Activated naive CD8-positive, alpha-beta T cell treated with anti-CD3 and anti-CD28 coated beads, Interleukin-2, amount 50 U/mL, for 24 hours (primary cell): ENCODE data around the gene CSNK1G3.
"Not testable (repeated sequence)": the region's sequence is repeated elsewhere in the genome, so short reads cannot be mapped to it uniquely, and the experiment has no call there.

Experiments used
- ATAC-seq: fragments of 150-1000 bp; cut with Tn5 transposase; one replicate; pipeline ENCODE4 v1.10.0; 2021
- DNase-seq: peaks from one replicate; pipeline ENCODE4 v3.0.0; 2021
- H3K27ac Mint-ChIP-seq: one replicate; pipeline ENCODE4 v1.8.0; 2021; ENCODE audit warnings: mild to moderate bottlenecking, mixed read lengths
- H3K27me3 Mint-ChIP-seq: one replicate; pipeline ENCODE4 v1.8.0; 2021; ENCODE audit warnings: mixed read lengths
- H3K36me3 Mint-ChIP-seq: one replicate; pipeline ENCODE4 v1.8.0; 2021; ENCODE audit warnings: low read depth, mixed read lengths
- H3K4me1 Mint-ChIP-seq: one replicate; pipeline ENCODE4 v1.8.0; 2021; ENCODE audit warnings: mixed read lengths
- H3K4me3 Mint-ChIP-seq: one replicate; pipeline ENCODE4 v1.8.0; 2021; ENCODE audit warnings: mild to moderate bottlenecking, moderate library complexity, mixed read lengths
- H3K9me3 Mint-ChIP-seq: one replicate; pipeline ENCODE4 v1.8.0; 2021; ENCODE audit warnings: mixed read lengths

The CSNK1G3 gene

DNA sequence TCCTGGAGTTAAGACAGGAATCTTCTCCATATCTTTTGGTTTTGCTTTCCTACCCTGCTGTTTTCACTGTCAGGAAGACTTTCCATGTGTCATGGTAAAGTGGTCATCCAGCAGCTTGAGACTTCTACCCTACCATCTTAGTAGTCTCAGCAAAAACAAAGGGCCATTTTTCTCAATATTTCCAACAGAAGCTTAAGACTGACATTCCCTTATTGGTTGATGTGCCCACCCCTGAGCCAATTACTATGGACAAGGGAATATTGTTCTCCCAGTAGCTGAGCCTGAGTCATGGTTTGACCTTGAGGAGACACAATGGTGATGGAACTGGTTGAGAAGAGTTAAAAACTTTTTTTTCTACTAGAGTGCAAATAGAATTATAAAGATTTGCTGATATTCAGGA lies 105.6 kb downstream of the CSNK1G3 start:
- Mint-ChIP-seq H3K9me3 (no peaks in the 10 kb centered on the region), H3K27me3 (no peaks in the 10 kb centered on the region), H3K27ac (no peak overlapping the region), H3K4me1 (no peaks in the 10 kb centered on the region), H3K4me3 (no peak overlapping the region), H3K36me3 (peaks cover 13% of the 10 kb centered on the region)
- no peak for DNase-seq
- ATAC-seq, result no peak

DNA sequence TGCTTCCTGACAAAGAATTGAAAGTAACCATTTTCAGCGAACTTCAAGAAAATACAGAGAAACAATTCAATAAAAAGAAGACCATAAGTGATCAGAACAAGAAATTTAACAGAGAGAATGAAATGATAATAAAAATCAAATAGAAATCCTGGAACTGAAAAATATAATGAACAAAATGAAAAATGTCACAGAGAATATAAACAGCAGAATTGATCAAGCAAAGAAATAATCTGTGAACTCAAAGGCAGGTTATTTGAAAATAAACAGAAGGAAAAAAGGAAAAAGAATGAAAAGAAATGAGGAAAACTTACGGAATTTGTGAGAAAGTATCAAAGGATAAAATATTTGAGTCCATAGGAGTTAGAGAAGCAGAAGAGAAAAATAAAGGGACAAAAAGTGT lies 114.1 kb downstream of the CSNK1G3 start:
- H3K36me3 Mint-ChIP-seq, result peaks cover 8% of the 10 kb centered on the region
- ATAC-seq (no peak), DNase-seq (no peak)
- H3K9me3 Mint-ChIP-seq, result peaks cover 34% of the 10 kb centered on the region
- peaks cover 10% of the 10 kb centered on the region for H3K27me3 Mint-ChIP-seq
- H3K4me3 Mint-ChIP-seq, result no peak overlapping the region
- no peaks in the 10 kb centered on the region for H3K4me1 Mint-ChIP-seq
- no peak overlapping the region for H3K27ac Mint-ChIP-seq

DNA sequence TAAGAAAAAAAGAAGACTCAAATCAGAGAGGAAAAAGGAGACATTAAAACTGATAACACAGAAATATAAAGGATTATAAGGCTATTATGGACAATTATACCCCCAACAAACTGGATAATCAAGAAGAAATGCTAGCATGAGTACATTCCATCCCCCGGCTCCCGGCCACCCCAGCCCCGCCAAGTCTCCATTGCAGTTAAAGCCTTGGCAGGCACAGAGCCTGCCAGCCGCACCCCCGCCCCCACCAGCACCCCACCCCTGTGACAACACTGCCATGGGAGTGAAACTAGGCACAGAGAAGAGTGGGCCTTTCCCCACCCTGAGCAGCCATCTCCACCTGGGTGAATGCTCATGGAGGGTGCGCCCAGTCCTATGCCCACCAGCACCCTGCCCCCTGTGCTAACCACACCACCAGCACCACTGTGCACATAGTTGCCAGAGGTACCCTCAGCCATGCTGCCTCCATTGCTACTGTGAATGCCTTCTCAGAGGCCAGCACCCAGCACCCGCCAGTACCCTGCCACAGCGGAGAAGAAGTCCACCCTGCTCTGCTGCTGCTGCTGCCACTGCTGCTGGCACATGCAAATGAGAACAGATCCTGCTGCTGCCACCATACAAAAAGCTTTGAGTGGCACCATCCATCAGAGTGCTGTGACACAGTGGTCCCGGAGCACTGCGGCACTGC lies 117.0 kb downstream of the CSNK1G3 start:
- Mint-ChIP-seq H3K36me3 (peaks cover 8% of the 10 kb centered on the region), H3K27me3 (peaks cover 13% of the 10 kb centered on the region), H3K27ac (no peak overlapping the region), H3K4me1 (no peaks in the 10 kb centered on the region), H3K9me3 (peaks cover 36% of the 10 kb centered on the region), H3K4me3 (no peak overlapping the region)
- DNase-seq (no peak), ATAC-seq (no peak)

DNA sequence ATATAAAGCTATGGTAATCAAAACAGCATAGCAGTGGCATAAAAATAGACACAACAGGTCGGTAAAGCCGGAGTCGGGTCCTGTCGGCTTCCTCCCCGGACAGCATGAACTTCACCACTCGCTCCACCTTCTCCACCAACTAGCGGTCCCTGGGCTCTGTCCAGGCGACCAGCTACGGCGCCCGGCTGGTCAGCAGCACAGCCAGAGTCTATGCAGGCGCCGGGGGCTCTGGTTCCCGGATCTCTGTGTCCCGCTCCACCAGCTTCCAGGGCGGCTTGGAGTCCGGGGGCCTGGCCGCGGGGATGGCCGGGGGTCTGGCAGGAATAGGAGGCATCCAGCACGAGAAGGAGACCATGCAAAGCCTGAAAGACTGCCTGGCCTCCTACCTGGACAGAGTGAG lies 124.0 kb downstream of the CSNK1G3 start:
- Mint-ChIP-seq H3K4me3 (no peak overlapping the region), H3K27ac (no peak overlapping the region), H3K4me1 (no peaks in the 10 kb centered on the region), H3K36me3 (no peaks in the 10 kb centered on the region), H3K9me3 (peaks cover 7% of the 10 kb centered on the region), H3K27me3 (peaks cover 8% of the 10 kb centered on the region)
- DNase-seq, result no peak
- no peak for ATAC-seq

DNA sequence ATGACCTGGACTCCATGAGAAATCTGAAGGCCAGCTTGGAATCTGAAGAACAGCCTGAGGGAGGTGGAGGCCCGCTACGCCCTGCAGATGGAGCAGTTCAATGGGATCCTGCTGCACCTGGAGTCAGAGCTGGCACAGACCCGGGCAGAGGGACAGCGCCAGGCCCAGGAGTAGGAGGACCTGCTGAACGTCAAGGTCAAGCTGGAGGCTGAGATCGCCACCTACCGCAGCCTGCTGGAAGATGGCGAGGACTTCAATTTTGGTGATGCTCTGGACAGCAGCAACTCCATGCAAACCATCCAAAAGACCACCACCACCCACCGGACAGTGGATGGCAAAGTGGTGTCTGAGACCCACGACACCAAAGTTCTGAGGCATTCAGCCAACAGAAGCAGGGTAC lies 125.1 kb downstream of the CSNK1G3 start:
- not testable (repeated sequence) for H3K36me3 Mint-ChIP-seq, H3K27ac Mint-ChIP-seq, H3K4me3 Mint-ChIP-seq, H3K4me1 Mint-ChIP-seq, ATAC-seq, H3K9me3 Mint-ChIP-seq, DNase-seq, H3K27me3 Mint-ChIP-seq

DNA sequence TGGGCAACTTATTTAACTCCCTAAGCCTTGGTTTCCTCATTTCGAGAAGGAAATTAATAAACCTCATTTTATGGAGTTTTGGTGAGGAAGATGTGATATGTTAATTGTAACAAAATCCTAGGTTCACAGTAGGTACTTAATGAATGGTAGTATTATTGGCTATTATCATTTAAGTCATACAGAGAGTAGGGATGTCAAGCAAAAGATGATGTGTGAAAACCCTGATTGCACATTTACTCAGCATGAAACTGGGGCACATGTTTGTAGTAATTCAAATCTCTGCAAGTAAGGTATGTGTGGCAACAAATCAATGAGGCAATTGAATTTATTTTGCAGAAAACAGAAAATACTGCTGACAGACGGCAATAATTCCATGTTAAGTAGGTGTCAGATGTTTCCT lies 127.3 kb downstream of the CSNK1G3 start:
- Mint-ChIP-seq H3K27ac (no peak overlapping the region), H3K9me3 (peaks cover 3% of the 10 kb centered on the region), H3K36me3 (no peaks in the 10 kb centered on the region), H3K27me3 (peaks cover 5% of the 10 kb centered on the region), H3K4me3 (no peak overlapping the region), H3K4me1 (no peaks in the 10 kb centered on the region)
- DNase-seq, result no peak
- no peak for ATAC-seq

DNA sequence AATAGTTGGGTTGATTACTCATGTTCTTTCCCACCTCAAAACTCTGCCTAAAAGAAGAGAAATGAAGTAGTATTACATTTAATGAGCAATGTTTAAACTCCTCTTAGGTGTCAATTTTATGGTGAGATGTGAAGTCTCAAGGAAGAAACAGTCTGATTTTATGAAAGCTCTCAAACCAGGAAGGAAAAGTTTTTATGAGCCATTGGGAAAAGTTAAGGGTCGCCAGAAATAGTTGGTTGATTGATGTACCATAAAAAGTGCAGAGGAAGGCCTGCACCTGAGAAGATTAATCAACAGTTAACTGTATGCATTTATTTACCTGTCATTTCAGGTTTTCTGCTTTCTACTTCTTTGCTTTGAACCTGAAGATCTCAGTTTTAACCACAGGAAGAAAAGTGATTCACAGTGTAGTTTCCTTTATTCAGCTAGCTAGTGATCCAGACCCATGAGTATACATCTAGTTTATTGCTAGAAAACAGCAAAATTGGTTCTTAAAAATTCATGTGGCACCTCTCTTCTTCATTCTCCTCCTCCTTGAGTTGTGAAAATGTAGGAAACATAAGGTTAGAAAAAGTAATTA lies 133.1 kb downstream of the CSNK1G3 start:
- no peak for DNase-seq
- no peak for ATAC-seq
- H3K36me3 Mint-ChIP-seq, result peaks cover 3% of the 10 kb centered on the region
- H3K4me1 Mint-ChIP-seq, result no peaks in the 10 kb centered on the region
- no peak overlapping the region for H3K4me3 Mint-ChIP-seq
- no peak overlapping the region for H3K27ac Mint-ChIP-seq
- peaks cover 2% of the 10 kb centered on the region for H3K27me3 Mint-ChIP-seq
- H3K9me3 Mint-ChIP-seq, result peaks cover 7% of the 10 kb centered on the region

DNA sequence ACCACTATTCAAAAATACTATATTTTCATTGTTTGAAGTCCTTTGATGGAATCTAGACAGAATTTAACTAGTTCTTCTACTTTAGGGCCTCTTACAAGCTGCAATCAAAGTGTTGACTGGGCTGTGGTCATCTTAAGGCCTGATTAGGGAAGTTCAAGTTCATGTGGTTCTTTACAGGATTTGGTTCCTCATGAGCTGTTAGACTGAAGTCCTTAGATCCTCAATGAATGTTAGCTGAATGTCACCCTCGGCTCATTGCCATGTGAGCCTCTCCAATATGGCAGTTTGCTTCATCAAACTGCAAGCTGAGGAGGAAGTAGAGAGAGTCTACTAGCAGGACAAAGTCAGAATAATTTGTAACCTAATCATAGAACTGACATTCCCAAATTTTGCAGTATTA lies 135.1 kb downstream of the CSNK1G3 start:
- Mint-ChIP-seq H3K9me3 (peaks cover 7% of the 10 kb centered on the region), H3K27me3 (peaks cover 2% of the 10 kb centered on the region), H3K4me3 (no peak overlapping the region), H3K4me1 (no peaks in the 10 kb centered on the region), H3K27ac (no peak overlapping the region), H3K36me3 (peaks cover 3% of the 10 kb centered on the region)
- DNase-seq (no peak), ATAC-seq (no peak)

DNA sequence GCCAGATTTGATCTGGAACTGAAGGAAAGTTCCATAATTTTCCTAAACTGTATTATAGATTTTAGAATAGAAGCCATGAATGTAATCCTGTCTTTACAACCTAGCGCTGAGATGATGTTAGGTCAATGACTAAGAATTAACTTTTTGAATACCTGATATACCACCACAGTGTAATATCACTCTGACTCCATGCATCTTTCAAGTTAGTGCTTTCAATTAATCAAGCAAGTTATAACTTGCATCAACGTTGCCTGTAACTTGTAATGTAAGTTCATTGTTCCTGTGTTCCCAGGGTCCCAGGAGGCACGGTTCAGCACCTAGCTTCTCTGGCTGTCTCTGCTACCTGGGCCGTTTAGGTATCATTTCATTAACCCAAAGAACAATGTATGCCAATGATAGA lies 139.3 kb downstream of the CSNK1G3 start:
- H3K4me3 Mint-ChIP-seq, result no peak overlapping the region
- peaks cover 7% of the 10 kb centered on the region for H3K9me3 Mint-ChIP-seq
- no peaks in the 10 kb centered on the region for H3K4me1 Mint-ChIP-seq
- H3K36me3 Mint-ChIP-seq, result peaks cover 3% of the 10 kb centered on the region
- H3K27me3 Mint-ChIP-seq, result peaks cover 2% of the 10 kb centered on the region
- DNase-seq (no peak), ATAC-seq (no peak)
- no peak overlapping the region for H3K27ac Mint-ChIP-seq

DNA sequence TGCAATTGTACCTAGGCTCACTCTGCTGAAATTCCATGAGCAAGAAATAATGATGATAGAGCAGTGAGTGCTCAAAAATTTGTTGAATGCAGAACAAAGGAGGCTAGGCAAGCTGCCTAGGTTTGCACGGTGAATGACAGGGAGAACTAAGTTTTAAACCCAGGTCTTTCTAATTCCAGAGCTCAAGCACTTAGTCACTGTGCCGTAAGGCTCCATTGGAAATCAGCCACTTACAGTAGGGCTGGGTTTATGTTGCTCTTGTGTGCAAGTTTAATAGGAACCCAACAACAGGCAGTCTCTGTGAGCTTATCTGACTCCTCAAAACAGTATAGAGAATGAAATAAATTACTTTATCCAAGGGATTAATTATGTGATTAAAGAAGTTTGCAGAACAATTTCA lies 147.0 kb downstream of the CSNK1G3 start:
- no peaks in the 10 kb centered on the region for H3K36me3 Mint-ChIP-seq
- no peak overlapping the region for H3K27ac Mint-ChIP-seq
- no peaks in the 10 kb centered on the region for H3K9me3 Mint-ChIP-seq
- no peak overlapping the region for H3K4me3 Mint-ChIP-seq
- H3K4me1 Mint-ChIP-seq, result peaks cover 2% of the 10 kb centered on the region
- ATAC-seq (no peak), DNase-seq (no peak)
- peaks cover 2% of the 10 kb centered on the region for H3K27me3 Mint-ChIP-seq

DNA sequence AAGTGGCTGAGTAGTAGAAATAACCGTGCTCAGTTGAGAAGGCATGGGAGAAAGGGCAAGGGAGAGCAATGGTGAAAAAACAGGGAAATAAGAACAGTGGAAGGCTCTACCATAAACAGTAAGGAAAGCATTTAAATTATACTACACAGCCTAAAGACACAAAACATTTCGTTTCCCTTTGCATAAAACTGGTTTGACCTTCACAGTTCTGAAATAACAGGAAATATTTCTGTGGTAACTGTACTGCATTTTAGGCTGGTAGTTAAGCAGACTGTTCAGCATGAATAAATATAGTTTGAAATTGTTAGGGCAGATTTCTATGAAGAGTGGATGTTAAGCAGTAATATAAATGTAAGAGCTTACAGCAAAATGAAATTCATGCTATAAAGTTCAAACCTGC lies 147.5 kb downstream of the CSNK1G3 start:
- H3K4me3 Mint-ChIP-seq, result no peak overlapping the region
- H3K4me1 Mint-ChIP-seq, result peaks cover 2% of the 10 kb centered on the region
- no peaks in the 10 kb centered on the region for H3K9me3 Mint-ChIP-seq
- DNase-seq (no peak), ATAC-seq (no peak)
- H3K36me3 Mint-ChIP-seq, result no peaks in the 10 kb centered on the region
- peaks cover 2% of the 10 kb centered on the region for H3K27me3 Mint-ChIP-seq
- no peak overlapping the region for H3K27ac Mint-ChIP-seq

DNA sequence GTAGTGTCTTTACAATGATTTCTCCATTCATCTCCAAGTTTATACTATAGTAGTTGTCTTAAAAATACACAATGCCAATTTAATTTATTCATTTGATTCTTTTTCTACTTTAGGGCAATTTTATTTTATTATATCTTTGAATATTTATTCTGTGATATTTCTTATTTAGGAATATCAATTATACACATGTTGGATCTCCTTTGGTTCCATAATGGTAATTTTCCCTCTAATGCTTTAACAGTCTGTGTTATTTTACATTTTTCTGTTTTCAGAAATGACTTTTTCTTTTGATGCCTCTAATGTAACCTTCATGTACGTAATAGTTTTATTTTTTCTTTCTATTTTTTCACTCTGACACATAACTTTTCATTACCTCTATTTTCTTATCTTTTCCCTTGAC lies 153.0 kb downstream of the CSNK1G3 start:
- Mint-ChIP-seq H3K27me3 (peaks cover 2% of the 10 kb centered on the region), H3K9me3 (no peaks in the 10 kb centered on the region), H3K27ac (no peak overlapping the region)

DNA sequence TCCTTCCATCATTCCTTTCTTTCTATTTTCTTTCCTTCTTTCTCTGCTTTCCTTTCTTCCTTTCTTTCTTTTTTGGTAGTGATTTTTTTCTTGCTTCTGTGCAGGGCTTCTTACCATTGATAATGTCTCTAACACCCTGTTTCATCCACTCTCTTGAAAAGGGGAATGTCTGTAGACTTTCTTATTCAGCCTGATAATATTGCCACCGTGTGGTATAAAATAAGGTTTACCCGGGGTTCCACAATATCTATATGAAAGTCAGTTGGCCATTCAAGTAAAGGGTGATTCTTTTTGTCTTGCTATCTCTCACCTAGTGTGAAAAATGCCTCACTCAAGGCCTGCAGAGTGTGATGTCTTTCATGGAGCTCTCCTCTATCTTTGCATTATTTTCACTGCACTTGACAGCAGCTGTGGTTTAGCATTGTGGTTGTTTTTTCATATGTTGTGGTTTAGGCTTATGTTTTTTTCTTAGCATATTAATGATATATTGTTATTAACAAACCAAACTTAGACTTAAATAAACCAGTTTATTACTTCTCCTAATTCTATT lies 153.9 kb downstream of the CSNK1G3 start:
- DNase-seq (no peak), ATAC-seq (no peak)
- H3K36me3 Mint-ChIP-seq, result no peaks in the 10 kb centered on the region
- H3K27me3 Mint-ChIP-seq, result no peaks in the 10 kb centered on the region
- no peaks in the 10 kb centered on the region for H3K9me3 Mint-ChIP-seq
- no peaks in the 10 kb centered on the region for H3K4me1 Mint-ChIP-seq
- no peak overlapping the region for H3K27ac Mint-ChIP-seq
- H3K4me3 Mint-ChIP-seq, result no peak overlapping the region

More for the DNA sequence above, 153.0 kb downstream of the CSNK1G3 start:
- Mint-ChIP-seq H3K36me3 (no peaks in the 10 kb centered on the region), H3K4me3 (no peak overlapping the region), H3K4me1 (no peaks in the 10 kb centered on the region)
- DNase-seq, result no peak
- ATAC-seq, result no peak
